HEK293T (cell line): ENCODE data around the gene ERN1.

Experiments used
- CTCF ChIA-PET: fragments of 350-600 bp; formaldehyde crosslinking; extraction: SDS; loops from one replicate; lab custom pipeline; 2021; ENCODE audit warnings: antibody characterized with exemption, inconsistent platforms; lab: Yijun Ruan, JAX
- POLR2A ChIA-PET: fragments of 350-600 bp; formaldehyde crosslinking; extraction: SDS; loops from one replicate; lab custom pipeline; 2020; ENCODE audit warnings: antibody characterized with exemption, inconsistent platforms; lab: Yijun Ruan, JAX
- DNase-seq: peaks from one replicate; pipeline ENCODE4 v3.0.0; 2012; ENCODE audit warnings: mixed read lengths; ENCODE audit errors: extremely low spot score
- ARNT ChIP-seq: fragments of 450-650 bp; IDR thresholded peaks from 2 replicates; pipeline ENCODE4 v1.6.1; 2017; ENCODE audit warnings: mild to moderate bottlenecking
- BHLHE40 ChIP-seq: fragments of 450-650 bp; IDR thresholded peaks from 2 replicates; pipeline ENCODE4 v1.6.1; 2016; ENCODE audit warnings: mild to moderate bottlenecking, moderate library complexity, borderline replicate concordance
- CTBP1 ChIP-seq: fragments of 450-650 bp; IDR thresholded peaks from 2 replicates; pipeline ENCODE4 v1.6.1; 2016; ENCODE audit warnings: borderline replicate concordance
- ELF4 ChIP-seq: fragments of 450-650 bp; IDR thresholded peaks from 2 replicates; pipeline ENCODE4 v1.6.1; 2017; ENCODE audit warnings: antibody characterized with exemption
- FOXA1 ChIP-seq: fragments of 450-650 bp; IDR thresholded peaks from 2 replicates; pipeline ENCODE4 v1.6.1; 2016; ENCODE audit warnings: mild to moderate bottlenecking
- FOXK2 ChIP-seq: fragments of 450-650 bp; IDR thresholded peaks from 2 replicates; pipeline ENCODE4 v1.6.1; 2016; ENCODE audit warnings: mild to moderate bottlenecking
- FOXM1 ChIP-seq: fragments of 450-650 bp; IDR thresholded peaks from 2 replicates; pipeline ENCODE4 v1.6.1; 2017; ENCODE audit warnings: mild to moderate bottlenecking, borderline replicate concordance
- HDGF ChIP-seq: fragments of 450-650 bp; IDR thresholded peaks from 2 replicates; pipeline ENCODE4 v1.6.1; 2017; ENCODE audit warnings: antibody characterized with exemption, borderline replicate concordance
- L3MBTL2 ChIP-seq: fragments of 450-650 bp; conservative IDR thresholded peaks from 2 replicates; pipeline ENCODE4 v1.6.1; 2016; ENCODE audit warnings: mild to moderate bottlenecking
- LEF1 ChIP-seq: fragments of 450-650 bp; IDR thresholded peaks from 2 replicates; pipeline ENCODE4 v1.6.1; 2017; ENCODE audit warnings: mild to moderate bottlenecking, borderline replicate concordance
- NFRKB ChIP-seq: fragments of 450-650 bp; IDR thresholded peaks from 2 replicates; pipeline ENCODE4 v1.6.1; 2016; ENCODE audit warnings: mild to moderate bottlenecking, moderate library complexity
- PKNOX1 ChIP-seq: fragments of 450-650 bp; IDR thresholded peaks from 2 replicates; pipeline ENCODE4 v1.6.1; 2016
- SP1 ChIP-seq: fragments of 450-650 bp; IDR thresholded peaks from 2 replicates; pipeline ENCODE4 v1.6.1; 2017
- SUZ12 ChIP-seq: fragments of 450-650 bp; IDR thresholded peaks from 2 replicates; pipeline ENCODE4 v1.6.1; 2016; ENCODE audit warnings: mild to moderate bottlenecking
- TARDBP ChIP-seq: fragments of 450-650 bp; IDR thresholded peaks from 2 replicates; pipeline ENCODE4 v1.6.1; 2016
- ZNF384 ChIP-seq: fragments of 450-650 bp; IDR thresholded peaks from 2 replicates; pipeline ENCODE4 v1.6.1; 2016

ERN1 gene

GRCh38 chr17:64165347-64165746 lies 35.4 kb upstream of the ERN1 start:
- POLR2A ChIA-PET, result interaction anchor here (1.9 kb wide), 1 partner anchor 19 kb away, joined by 7 read pairs; no protein-coding TSS in a partner anchor
- TF ChIP-seq PKNOX1 (no peak), L3MBTL2 (no peak), SP1 (no peak)
- CTCF ChIA-PET, result no interaction called here
- DNase-seq, result no peak

GRCh38 chr17:64164596-64165285 lies 34.8 kb upstream of the ERN1 start:
- no peak for DNase-seq
- POLR2A ChIA-PET, result interaction anchor here (1.9 kb wide), 1 partner anchor 19 kb away, joined by 7 read pairs; no protein-coding TSS in a partner anchor
- no peak for TF ChIP-seq SP1
- TF ChIP-seq FOXK2, result no peak
- TF ChIP-seq BHLHE40, result no peak
- TF ChIP-seq SUZ12, result no peak
- TF ChIP-seq NFRKB, result no peak
- TF ChIP-seq ELF4, result no peak
- no peak for TF ChIP-seq HDGF
- TF ChIP-seq FOXM1, result no peak
- TF ChIP-seq TARDBP, result no peak
- no peak for TF ChIP-seq ARNT
- TF ChIP-seq LEF1, result no peak
- no peak for TF ChIP-seq CTBP1
- no peak for TF ChIP-seq PKNOX1
- no peak for TF ChIP-seq ZNF384
- no peak for TF ChIP-seq FOXA1
- no peak for TF ChIP-seq L3MBTL2
- CTCF ChIA-PET, result no interaction called here

- DNase-seq, result no peak
- ChIA-PET POLR2A (interaction anchor here (1.9 kb wide), 1 partner anchor 18 kb away, joined by 7 read pairs; no protein-coding TSS in a partner anchor), CTCF (no interaction called here)
- TF ChIP-seq FOXM1, result no peak
- no peak for TF ChIP-seq PKNOX1
- no peak for TF ChIP-seq ARNT
- no peak for TF ChIP-seq CTBP1
- TF ChIP-seq ELF4, result no peak
- no peak for TF ChIP-seq FOXA1
- no peak for TF ChIP-seq TARDBP
Observed at GRCh38 chr17:64163468-64163867, 33.5 kb upstream of the ERN1 start.

GRCh38 chr17:64162554-64162953 lies 32.6 kb upstream of the ERN1 start:
- POLR2A ChIA-PET, result no interaction called here
- CTCF ChIA-PET, result no interaction called here
- no peak for TF ChIP-seq SP1
- no peak for TF ChIP-seq HDGF
- no peak for TF ChIP-seq ELF4
- no peak for TF ChIP-seq PKNOX1
- TF ChIP-seq NFRKB, result no peak
- TF ChIP-seq BHLHE40, result no peak
- TF ChIP-seq TARDBP, result no peak
- no peak for TF ChIP-seq SUZ12
- TF ChIP-seq ARNT, result no peak
- TF ChIP-seq FOXK2, result no peak
- TF ChIP-seq ZNF384, result no peak
- no peak for TF ChIP-seq CTBP1
- TF ChIP-seq FOXM1, result no peak
- TF ChIP-seq LEF1, result no peak
- no peak for TF ChIP-seq FOXA1
- no peak for TF ChIP-seq L3MBTL2
- DNase-seq, result no peak

- ChIA-PET CTCF (no interaction called here), POLR2A (interaction anchor here (8.7 kb wide), 1 partner anchor 16 kb away, joined by 51 read pairs; no protein-coding TSS in a partner anchor)
- TF ChIP-seq L3MBTL2 (no peak), CTBP1 (no peak), PKNOX1 (no peak), BHLHE40 (no peak), HDGF (no peak), FOXA1 (no peak), ELF4 (no peak), SP1 (no peak), FOXM1 (no peak), ZNF384 (no peak), ARNT (no peak), FOXK2 (no peak), TARDBP (no peak), SUZ12 (no peak), LEF1 (no peak), NFRKB (no peak)
- no peak for DNase-seq
Observed at GRCh38 chr17:64161380-64162176, 31.6 kb upstream of the ERN1 start.
